Measurements from ENCODE around the gene NARS2.

NARS2 gene

DNA sequence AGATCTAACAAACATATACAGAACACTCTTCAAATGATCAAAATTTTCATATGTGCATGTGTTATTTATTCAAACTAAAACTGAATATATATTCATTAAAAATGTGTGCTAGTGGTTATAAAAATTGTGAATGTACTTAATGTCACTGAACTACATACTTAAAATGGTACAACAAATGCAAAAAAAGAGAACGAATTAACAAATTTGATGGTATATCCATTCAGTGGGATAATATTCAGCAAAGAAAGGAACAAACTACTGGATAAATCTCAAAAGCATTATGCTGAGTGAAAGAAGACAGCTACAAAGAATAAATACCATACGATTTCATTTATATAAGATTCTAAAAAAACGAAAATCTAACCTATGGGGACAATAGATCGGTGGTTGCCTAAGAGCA lies 64.1 kb downstream of the NARS2 start:
- TF ChIP-seq, protein P1, sequence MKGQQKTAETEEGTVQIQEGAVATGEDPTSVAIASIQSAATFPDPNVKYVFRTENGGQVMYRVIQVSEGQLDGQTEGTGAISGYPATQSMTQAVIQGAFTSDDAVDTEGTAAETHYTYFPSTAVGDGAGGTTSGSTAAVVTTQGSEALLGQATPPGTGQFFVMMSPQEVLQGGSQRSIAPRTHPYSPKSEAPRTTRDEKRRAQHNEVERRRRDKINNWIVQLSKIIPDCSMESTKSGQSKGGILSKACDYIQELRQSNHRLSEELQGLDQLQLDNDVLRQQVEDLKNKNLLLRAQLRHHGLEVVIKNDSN (IDR thresholded peaks at IDR 0.05) = no peak
- no peak for TF ChIP-seq CEBPB (IDR thresholded peaks at IDR 0.05)
- TF ChIP-seq ZBTB7A (IDR thresholded peaks at IDR 0.05; ENCODE audit: low read depth) = no peak
- TF ChIP-seq YY1 (IDR thresholded peaks at IDR 0.05; ENCODE audit: low read depth) = no peak
- TF ChIP-seq RAD21 (IDR thresholded peaks at IDR 0.05; ENCODE audit: low read depth) = no peak
- no peak for TF ChIP-seq TCF12 (IDR thresholded peaks at IDR 0.05; ENCODE audit: low read depth)
- no peak for TF ChIP-seq TEAD4 (IDR thresholded peaks at IDR 0.05)
- no peak for TF ChIP-seq TAF1 (IDR thresholded peaks at IDR 0.05; ENCODE audit: low read depth)
- no peak for TF ChIP-seq EP300 (IDR thresholded peaks at IDR 0.05; ENCODE audit: borderline replicate concordance)
- TF ChIP-seq, protein P2, sequence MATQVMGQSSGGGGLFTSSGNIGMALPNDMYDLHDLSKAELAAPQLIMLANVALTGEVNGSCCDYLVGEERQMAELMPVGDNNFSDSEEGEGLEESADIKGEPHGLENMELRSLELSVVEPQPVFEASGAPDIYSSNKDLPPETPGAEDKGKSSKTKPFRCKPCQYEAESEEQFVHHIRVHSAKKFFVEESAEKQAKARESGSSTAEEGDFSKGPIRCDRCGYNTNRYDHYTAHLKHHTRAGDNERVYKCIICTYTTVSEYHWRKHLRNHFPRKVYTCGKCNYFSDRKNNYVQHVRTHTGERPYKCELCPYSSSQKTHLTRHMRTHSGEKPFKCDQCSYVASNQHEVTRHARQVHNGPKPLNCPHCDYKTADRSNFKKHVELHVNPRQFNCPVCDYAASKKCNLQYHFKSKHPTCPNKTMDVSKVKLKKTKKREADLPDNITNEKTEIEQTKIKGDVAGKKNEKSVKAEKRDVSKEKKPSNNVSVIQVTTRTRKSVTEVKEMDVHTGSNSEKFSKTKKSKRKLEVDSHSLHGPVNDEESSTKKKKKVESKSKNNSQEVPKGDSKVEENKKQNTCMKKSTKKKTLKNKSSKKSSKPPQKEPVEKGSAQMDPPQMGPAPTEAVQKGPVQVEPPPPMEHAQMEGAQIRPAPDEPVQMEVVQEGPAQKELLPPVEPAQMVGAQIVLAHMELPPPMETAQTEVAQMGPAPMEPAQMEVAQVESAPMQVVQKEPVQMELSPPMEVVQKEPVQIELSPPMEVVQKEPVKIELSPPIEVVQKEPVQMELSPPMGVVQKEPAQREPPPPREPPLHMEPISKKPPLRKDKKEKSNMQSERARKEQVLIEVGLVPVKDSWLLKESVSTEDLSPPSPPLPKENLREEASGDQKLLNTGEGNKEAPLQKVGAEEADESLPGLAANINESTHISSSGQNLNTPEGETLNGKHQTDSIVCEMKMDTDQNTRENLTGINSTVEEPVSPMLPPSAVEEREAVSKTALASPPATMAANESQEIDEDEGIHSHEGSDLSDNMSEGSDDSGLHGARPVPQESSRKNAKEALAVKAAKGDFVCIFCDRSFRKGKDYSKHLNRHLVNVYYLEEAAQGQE (IDR thresholded peaks at IDR 0.05; ENCODE audit: low read depth) = no peak
- TF ChIP-seq, protein P3, sequence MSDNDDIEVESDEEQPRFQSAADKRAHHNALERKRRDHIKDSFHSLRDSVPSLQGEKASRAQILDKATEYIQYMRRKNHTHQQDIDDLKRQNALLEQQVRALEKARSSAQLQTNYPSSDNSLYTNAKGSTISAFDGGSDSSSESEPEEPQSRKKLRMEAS (IDR thresholded peaks at IDR 0.05) = no peak
- TF ChIP-seq EGR1 (IDR thresholded peaks at IDR 0.05) = no peak
- no peak for TF ChIP-seq CREB1 (IDR thresholded peaks at IDR 0.05; ENCODE audit: low read depth)
- TF ChIP-seq NFIC (IDR thresholded peaks at IDR 0.05) = no peak
- no peak for TF ChIP-seq FOXM1 (IDR thresholded peaks at IDR 0.05; ENCODE audit: borderline replicate concordance, low read depth)

DNA sequence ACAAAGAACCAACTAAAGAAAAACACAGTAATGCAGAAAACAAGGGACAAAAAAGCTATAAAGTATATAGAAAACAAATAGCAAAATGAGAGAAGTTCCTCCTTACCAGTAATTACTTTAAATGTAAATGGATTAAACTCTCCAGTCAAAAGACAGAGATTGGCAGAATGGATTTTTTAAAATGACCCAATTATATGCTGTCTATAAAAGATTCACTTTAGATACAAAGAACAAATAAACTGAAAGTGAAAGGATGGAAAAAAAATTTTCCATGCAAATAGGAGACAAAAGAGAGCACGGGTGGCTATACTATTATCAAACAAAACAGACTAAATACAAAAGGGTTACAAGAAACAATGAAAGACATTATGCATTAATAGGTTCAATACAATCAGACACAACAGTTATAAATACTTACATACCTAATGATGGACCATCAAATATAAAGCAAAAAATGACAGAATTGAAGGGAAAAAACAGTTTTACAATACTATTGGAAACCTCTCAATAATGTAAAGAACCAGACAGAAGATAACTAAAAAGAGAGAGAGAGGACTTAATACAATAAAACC lies 64.6 kb downstream of the NARS2 start:
- no peak for TF ChIP-seq CEBPB (IDR thresholded peaks at IDR 0.05)
- TF ChIP-seq TEAD4 (IDR thresholded peaks at IDR 0.05) = no peak
- TF ChIP-seq CREB1 (IDR thresholded peaks at IDR 0.05; ENCODE audit: low read depth) = no peak
- no peak for TF ChIP-seq EGR1 (IDR thresholded peaks at IDR 0.05)
- TF ChIP-seq, protein P3 (IDR thresholded peaks at IDR 0.05) = no peak
- no peak for TF ChIP-seq TAF1 (IDR thresholded peaks at IDR 0.05; ENCODE audit: low read depth)
- no peak for TF ChIP-seq TCF12 (IDR thresholded peaks at IDR 0.05; ENCODE audit: low read depth)
- no peak for TF ChIP-seq FOXM1 (IDR thresholded peaks at IDR 0.05; ENCODE audit: borderline replicate concordance, low read depth)
- no peak for TF ChIP-seq ZBTB7A (IDR thresholded peaks at IDR 0.05; ENCODE audit: low read depth)
- TF ChIP-seq, protein P1 (IDR thresholded peaks at IDR 0.05) = no peak

DNA sequence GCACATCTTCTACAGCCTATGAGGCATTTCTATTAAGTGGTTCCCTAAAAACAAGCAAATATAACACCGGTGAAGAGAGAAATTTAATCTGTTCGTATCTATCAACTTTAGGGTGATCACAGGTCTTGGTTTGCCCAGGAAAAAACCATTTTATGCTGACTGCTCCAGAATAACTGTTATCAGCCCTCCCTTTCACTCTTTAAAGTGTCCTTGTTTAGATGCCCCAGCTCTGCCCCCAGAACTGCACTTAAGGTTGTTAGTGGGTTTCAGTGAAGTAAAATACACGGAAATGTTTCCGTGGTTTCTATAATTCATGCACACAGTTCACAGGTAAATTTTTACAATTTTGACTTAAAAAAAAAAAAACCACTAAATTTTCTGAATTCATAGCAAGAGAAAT lies 70.0 kb downstream of the NARS2 start:
- TF ChIP-seq, protein P1 (IDR thresholded peaks at IDR 0.05) = no peak
- TF ChIP-seq, protein P2 (IDR thresholded peaks at IDR 0.05; ENCODE audit: low read depth) = no peak
- TF ChIP-seq FOXM1 (IDR thresholded peaks at IDR 0.05; ENCODE audit: borderline replicate concordance, low read depth) (no peak), NFIC (IDR thresholded peaks at IDR 0.05) (no peak), CREB1 (IDR thresholded peaks at IDR 0.05; ENCODE audit: low read depth) (no peak), TAF1 (IDR thresholded peaks at IDR 0.05; ENCODE audit: low read depth) (no peak), TCF12 (IDR thresholded peaks at IDR 0.05; ENCODE audit: low read depth) (no peak)
- TF ChIP-seq, protein P3 (IDR thresholded peaks at IDR 0.05) = no peak

DNA sequence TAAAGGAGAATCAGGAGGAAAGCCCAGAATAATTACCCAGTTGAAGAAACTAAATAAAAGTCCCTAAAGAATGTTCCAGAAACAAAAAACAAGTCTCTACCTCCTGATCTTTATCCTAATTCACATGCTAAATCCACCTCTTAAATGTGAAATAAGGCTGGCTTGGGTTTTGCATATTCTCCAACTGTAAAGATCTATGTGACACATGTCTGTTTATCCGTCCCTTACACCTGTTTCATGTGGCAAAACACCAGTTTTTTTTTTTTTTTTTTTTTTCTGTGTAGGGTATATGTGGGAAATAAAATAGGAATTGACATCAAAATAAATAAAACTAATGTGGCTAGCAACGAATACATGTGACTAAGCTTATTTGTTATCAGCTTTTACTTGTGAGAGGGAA lies 70.5 kb downstream of the NARS2 start:
- no peak for TF ChIP-seq CREB1 (IDR thresholded peaks at IDR 0.05; ENCODE audit: low read depth)
- no peak for TF ChIP-seq TCF12 (IDR thresholded peaks at IDR 0.05; ENCODE audit: low read depth)
- no peak for TF ChIP-seq YY1 (IDR thresholded peaks at IDR 0.05; ENCODE audit: low read depth)
- TF ChIP-seq NFIC (IDR thresholded peaks at IDR 0.05) = no peak
- no peak for TF ChIP-seq TEAD4 (IDR thresholded peaks at IDR 0.05)
- no peak for TF ChIP-seq RAD21 (IDR thresholded peaks at IDR 0.05; ENCODE audit: low read depth)

DNA sequence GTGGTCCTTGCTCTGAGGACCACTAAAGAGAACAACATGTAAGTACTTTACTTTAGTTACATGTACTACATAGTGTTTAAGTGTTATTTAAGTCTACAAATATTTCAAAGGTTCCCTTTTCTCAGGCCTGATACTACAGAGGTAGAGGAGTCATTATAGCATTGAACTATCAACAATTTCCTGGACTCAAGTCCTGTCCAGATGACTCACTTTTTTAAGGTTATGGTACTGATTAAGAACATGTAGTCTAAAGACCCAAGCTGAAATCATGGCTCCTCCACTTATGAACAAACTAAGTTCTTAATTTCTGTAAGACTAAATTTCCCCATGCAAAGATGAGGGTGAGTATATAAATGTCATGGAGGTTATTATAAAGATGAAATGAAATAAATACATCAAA lies 74.7 kb downstream of the NARS2 start:
- TF ChIP-seq TCF12 (IDR thresholded peaks at IDR 0.05; ENCODE audit: low read depth) (no peak), NFIC (IDR thresholded peaks at IDR 0.05) (no peak), RAD21 (IDR thresholded peaks at IDR 0.05; ENCODE audit: low read depth) (no peak), YY1 (IDR thresholded peaks at IDR 0.05; ENCODE audit: low read depth) (no peak), EGR1 (IDR thresholded peaks at IDR 0.05) (no peak), FOXM1 (IDR thresholded peaks at IDR 0.05; ENCODE audit: borderline replicate concordance, low read depth) (no peak), CEBPB (IDR thresholded peaks at IDR 0.05) (no peak)
